Esophagus squamous epithelium (tissue), 4 donors: ENCODE data around the gene LCE1A.
A peak's percentile ranks its signal among the peaks of the same experiment; 100 is the strongest.

ENCODE experiments used
- CTCF ChIP-seq, 6 experiments: fragments of 450-650 bp in 4 of 6; fragments of 200-600 bp in 2 of 6; sonication (generic) in 2 of 6; IDR thresholded peaks; one replicate each; pipeline ENCODE4 v1.5.1; 2016 to 2019; ENCODE audit warnings: antibody characterized with exemption in 6 of 6, mild to moderate bottlenecking in 4 of 6, moderate library complexity in 4 of 6
- POLR2A ChIP-seq, 4 donors: fragments of 450-650 bp; IDR thresholded peaks; one replicate each; pipeline ENCODE4 v1.6.1; 2017; ENCODE audit warnings: antibody characterized with exemption in 4 of 4, mild to moderate bottlenecking in 4 of 4, moderate library complexity in 3 of 4

- TF ChIP-seq CTCF (IDR thresholded peaks at IDR 0.05) (peak in 1 of 6 experiments; percentile 27), POLR2A (IDR thresholded peaks at IDR 0.05) (no peak)
These were observed 41.2 kb upstream of the LCE1A start, which contains the start of gene LCE1E for GRCh38 chr1:152786077-152786476.
